Subcutaneous adipose tissue (tissue), 4 donors: ENCODE measurements around the gene ZNF664. TPM values are rescaled to one million over a fixed set of nuclear protein-coding genes. Genes with fewer than 3 reads are reported as not detected.

ENCODE experiments used
- small RNA-seq: library from RNA; depleted of rRNA; stranded (forward); fragments of <200 nt; gene quantifications from one replicate; pipeline ENCODE3, GENCODE V24; 2016
- total RNA-seq, 4 donors: library from RNA; depleted of rRNA; stranded (reverse); fragments of >200 nt; gene quantifications; one replicate each; pipeline ENCODE4 v1.1.0, GENCODE V29; 2016
- TF ChIP-seq, protein P1 (sequence below): fragments of 450-650 bp; IDR thresholded peaks from one replicate; pipeline ENCODE4 v1.5.1; 2016; ENCODE audit warnings: low read depth, mild to moderate bottlenecking, control low read depth, antibody characterized with exemption, moderate library complexity

ZNF664 gene
- total RNA-seq, 4 donors from 2014 or later: 80.2 to 115 (median 92.6) TPM

DNA sequence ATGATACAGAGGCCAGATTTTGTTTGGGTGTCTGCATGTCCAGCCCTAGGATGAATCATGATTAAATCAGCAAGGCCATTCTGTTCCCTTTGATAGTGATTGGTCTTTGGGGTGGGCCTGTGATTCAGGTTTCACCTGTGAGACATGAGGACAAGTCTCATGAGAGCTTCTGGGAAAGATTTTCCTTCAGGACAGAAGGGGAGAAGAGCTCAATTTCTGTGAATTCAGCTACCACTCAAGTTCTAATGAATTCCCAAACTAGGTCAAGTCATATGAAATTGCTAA lies 73.4 kb downstream of the ZNF664 start:
- TF ChIP-seq, protein P1, sequence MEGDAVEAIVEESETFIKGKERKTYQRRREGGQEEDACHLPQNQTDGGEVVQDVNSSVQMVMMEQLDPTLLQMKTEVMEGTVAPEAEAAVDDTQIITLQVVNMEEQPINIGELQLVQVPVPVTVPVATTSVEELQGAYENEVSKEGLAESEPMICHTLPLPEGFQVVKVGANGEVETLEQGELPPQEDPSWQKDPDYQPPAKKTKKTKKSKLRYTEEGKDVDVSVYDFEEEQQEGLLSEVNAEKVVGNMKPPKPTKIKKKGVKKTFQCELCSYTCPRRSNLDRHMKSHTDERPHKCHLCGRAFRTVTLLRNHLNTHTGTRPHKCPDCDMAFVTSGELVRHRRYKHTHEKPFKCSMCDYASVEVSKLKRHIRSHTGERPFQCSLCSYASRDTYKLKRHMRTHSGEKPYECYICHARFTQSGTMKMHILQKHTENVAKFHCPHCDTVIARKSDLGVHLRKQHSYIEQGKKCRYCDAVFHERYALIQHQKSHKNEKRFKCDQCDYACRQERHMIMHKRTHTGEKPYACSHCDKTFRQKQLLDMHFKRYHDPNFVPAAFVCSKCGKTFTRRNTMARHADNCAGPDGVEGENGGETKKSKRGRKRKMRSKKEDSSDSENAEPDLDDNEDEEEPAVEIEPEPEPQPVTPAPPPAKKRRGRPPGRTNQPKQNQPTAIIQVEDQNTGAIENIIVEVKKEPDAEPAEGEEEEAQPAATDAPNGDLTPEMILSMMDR: no peak

DNA sequence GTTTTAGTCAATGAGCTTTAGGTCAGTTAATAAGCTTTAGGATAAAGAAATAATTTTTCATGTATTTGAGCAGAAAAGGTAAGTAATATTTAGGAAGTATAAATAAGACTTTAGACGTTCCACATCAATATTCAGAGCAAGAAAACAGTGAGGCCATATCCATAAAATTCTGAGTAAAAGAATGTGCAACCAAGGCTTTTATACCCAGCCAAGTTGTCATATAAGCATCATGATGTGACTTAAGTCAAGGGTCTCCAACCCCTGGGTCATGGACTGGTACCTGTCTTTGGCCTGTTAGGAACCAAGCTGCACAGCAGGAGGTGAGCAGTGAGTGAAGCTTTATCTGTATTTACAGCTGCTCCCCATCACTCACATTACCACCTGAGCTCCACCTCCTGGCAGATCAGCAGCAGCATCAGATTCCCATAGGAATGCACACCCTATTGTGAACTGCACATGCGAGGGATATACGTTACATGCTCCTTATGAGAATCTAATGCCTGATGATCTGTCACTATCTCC lies 74.1 kb downstream of the ZNF664 start:
- TF ChIP-seq, protein P1: no peak

DNA sequence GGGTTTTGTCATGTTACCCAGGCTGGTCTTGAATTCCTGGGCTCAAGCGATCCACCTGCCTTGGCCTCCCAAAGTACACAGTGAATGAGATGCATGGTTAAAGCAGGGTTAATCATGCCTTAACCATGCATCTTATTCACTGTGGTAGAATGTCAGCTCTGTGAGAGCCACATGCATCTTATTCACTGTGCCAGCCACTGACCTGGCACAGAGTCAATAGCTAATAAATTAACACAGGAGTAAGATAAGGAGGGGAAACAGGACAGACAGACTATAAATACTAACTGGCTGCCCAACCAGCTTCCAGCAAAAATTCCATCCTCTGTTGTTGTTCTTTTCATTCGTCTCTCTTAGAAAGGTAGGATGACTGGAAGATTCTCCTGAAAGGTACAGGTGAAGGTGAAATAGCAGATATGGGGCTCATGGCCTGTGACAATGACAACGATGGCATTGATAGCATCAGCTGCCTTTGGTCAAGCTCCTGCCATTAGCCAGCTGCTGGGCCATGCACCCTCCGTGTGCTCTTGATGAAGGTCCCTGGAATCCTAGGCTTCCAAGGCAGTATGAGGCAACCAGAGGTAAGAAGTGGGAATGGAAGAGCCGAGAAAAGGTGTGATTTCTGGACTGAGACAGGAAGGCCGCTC lies 76.6 kb downstream of the ZNF664 start:
- TF ChIP-seq, protein P1: no peak

DNA sequence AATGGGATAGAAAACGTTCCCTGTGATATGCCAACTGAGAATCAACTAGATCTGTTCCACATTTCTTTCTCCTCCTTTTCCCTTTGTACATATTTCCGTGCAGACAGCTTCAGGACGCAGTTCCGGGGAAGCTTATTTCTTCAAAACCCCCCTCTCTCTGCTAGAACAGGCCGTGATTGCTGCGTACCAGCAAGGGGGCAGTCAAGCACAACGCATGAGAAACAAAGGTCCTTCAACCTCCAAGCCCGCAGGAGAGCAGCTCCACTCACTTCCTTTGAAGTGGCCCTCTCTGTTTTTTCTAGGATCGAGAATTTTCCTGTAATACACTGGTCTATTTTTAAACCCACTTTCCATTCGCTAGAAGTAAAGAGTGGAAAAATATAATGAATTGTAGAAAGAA lies 80.8 kb downstream of the ZNF664 start:
- TF ChIP-seq, protein P1: no peak

DNA sequence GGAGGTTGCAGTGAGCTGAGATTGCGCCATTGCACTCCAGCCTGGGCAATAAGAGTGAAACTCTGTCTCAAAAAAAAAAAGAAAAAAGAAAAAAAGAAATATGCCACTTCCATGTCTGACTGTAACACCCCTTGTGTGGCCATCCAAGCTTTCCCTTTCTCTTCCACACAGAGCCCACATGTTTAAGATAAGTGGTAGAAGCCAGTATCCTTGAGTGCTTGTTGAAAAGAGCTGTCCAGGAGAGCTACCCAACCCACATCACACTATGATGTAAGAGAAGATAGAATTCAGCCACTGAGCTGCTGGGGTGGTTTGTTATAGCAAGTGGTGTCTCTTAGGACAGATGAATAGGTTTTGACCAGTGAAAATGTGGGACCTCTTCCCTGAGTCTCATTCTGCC lies 82.1 kb downstream of the ZNF664 start:
- TF ChIP-seq, protein P1: no peak

DNA sequence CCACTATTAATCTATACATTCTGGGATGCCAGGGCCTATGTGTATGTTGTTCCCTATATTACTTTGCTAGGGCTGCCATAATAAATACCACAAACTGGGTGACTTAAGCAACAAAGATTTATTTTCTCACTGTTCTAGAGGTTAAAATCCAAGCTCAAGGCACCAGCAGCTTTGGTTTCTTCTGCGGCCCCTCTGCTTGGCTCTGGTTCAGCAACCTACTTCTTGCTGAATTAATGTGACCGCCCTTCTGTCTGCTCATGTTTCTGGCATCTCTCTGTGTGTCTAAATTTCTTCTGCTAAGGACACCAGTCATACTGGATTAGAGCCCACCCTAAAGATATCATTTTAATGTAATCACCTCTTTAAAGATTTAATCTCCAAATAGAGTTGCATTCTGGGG lies 84.7 kb downstream of the ZNF664 start:
- TF ChIP-seq, protein P1: no peak

DNA sequence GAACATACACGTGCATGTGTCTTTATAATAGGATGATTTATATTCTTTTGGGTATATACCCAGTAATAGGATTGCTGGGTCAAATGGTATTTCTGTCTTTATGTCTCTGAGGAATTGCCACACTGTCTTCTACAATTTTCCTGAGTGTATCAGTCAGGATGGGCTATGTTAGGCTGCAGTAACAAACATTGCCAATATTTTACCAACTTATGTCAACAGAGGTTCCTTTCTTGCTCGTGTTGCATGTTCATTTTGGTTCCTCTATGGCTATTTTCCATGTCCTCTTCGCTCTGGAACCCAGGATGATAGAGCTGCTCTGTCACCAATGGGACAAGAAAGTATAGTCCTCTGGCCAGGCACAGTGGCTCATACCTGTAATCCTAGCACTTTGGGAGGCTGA lies 86.7 kb downstream of the ZNF664 start:
- TF ChIP-seq, protein P1: no peak

Small RNA genes within 50 kb of the gene (small RNA-seq; reads per million reads assigned to genes)
- not detected for gene AC068790.4
- not detected for gene AC068790.6

Other genes starting within 250 kb of the ZNF664 start
- gene DNAH10, start 210.9 kb upstream of the ZNF664 start, total RNA-seq: under 1 TPM; under 0.01 to 0.19 (median 0.08) TPM
- 10 to 100 TPM; 30.3 to 72.3 (median 37.8) TPM for gene CCDC92, start 384 bp upstream of the ZNF664 start, total RNA-seq